ENCODE results near the gene CAMTA1. TPM values are rescaled to one million over a fixed set of nuclear protein-coding genes. Genes with fewer than 3 reads are reported as not detected.

The CAMTA1 gene
- total and polyA plus RNA-seq, 4 donors: 18.0 to 93.5 (median 35.8) TPM

- H3K4me1 ChIP-seq (ENCODE audit: control insufficient read depth in 4 of 4, insufficient read depth in 4 of 4, low read length in 3 of 4): no peaks in the 10 kb centered on the region
- H3K9me3 ChIP-seq (ENCODE audit: control insufficient read depth in 4 of 4, low read length in 3 of 4): no peaks in the 10 kb centered on the region
- DNase-seq (ENCODE audit: low spot score): no peak
- no peaks in the 10 kb centered on the region for H3K36me3 ChIP-seq (ENCODE audit: control insufficient read depth in 4 of 4, insufficient read depth in 3 of 4, low read depth in 1 of 4, low read length in 3 of 4)
- no peak overlapping the region for H3K9ac ChIP-seq (ENCODE audit: low read depth in 1 of 2, low read length in 2 of 2)
- WGBS: 73% methylated on average over 22 of the region's 22 CpGs
- no peaks in the 10 kb centered on the region for H3K27me3 ChIP-seq (ENCODE audit: control insufficient read depth in 4 of 4, insufficient read depth in 4 of 4, low read length in 3 of 4)
- H3K27ac ChIP-seq (ENCODE audit: low read depth in 1 of 2, low read length in 2 of 2): no peak overlapping the region
- TF ChIP-seq CTCF (IDR thresholded peaks at IDR 0.05; ENCODE audit: low read depth, low read length, missing input control): no peak
- TF ChIP-seq NR2F2 (IDR thresholded peaks at IDR 0.05): no peak
- TF ChIP-seq RAD21 (IDR thresholded peaks at IDR 0.05): no peak
- no peak overlapping the region for H3K4me3 ChIP-seq (ENCODE audit: low read depth in 1 of 3, low read length in 3 of 3)
Observed at GRCh38 chr1:7247791-7248548, 462.7 kb downstream of the CAMTA1 start.

GRCh38 chr1:7248549-7249199 is 463.4 kb downstream of the CAMTA1 start:
- Histone ChIP-seq H3K4me1 (ENCODE audit: control insufficient read depth in 4 of 4, insufficient read depth in 4 of 4, low read length in 3 of 4) (no peaks in the 10 kb centered on the region), H3K36me3 (ENCODE audit: control insufficient read depth in 4 of 4, insufficient read depth in 3 of 4, low read depth in 1 of 4, low read length in 3 of 4) (no peaks in the 10 kb centered on the region), H3K9ac (ENCODE audit: low read depth in 1 of 2, low read length in 2 of 2) (no peak overlapping the region), H3K27me3 (ENCODE audit: control insufficient read depth in 4 of 4, insufficient read depth in 4 of 4, low read length in 3 of 4) (no peaks in the 10 kb centered on the region), H3K9me3 (ENCODE audit: control insufficient read depth in 4 of 4, low read length in 3 of 4) (no peaks in the 10 kb centered on the region), H3K27ac (ENCODE audit: low read depth in 1 of 2, low read length in 2 of 2) (no peak overlapping the region), H3K4me3 (ENCODE audit: low read depth in 1 of 3, low read length in 3 of 3) (no peak overlapping the region)
- no peak for DNase-seq (ENCODE audit: low spot score)
- TF ChIP-seq MAX (IDR thresholded peaks at IDR 0.05) (no peak), ZBTB33 (IDR thresholded peaks at IDR 0.05) (no peak), HNF4A (conservative IDR thresholded peaks at IDR 0.05) (no peak), GABPA (IDR thresholded peaks at IDR 0.05 in 1 of 2, conservative IDR thresholded peaks at IDR 0.05 in 1 of 2) (no peak), FOXA1 (IDR thresholded peaks at IDR 0.05) (no peak), CTCF (IDR thresholded peaks at IDR 0.05; ENCODE audit: low read depth, low read length, missing input control) (no peak), FOXA2 (IDR thresholded peaks at IDR 0.05) (no peak), YY1 (IDR thresholded peaks at IDR 0.05) (no peak), RXRA (IDR thresholded peaks at IDR 0.05) (no peak), JUND (IDR thresholded peaks at IDR 0.05) (no peak), ATF3 (IDR thresholded peaks at IDR 0.05) (no peak), HNF4G (IDR thresholded peaks at IDR 0.05) (no peak), REST (IDR thresholded peaks at IDR 0.05) (no peak), EGR1 (IDR thresholded peaks at IDR 0.05; ENCODE audit: low read depth in 2 of 2) (no peak), NR2F2 (IDR thresholded peaks at IDR 0.05) (no peak), TAF1 (conservative IDR thresholded peaks at IDR 0.05) (no peak), RAD21 (IDR thresholded peaks at IDR 0.05) (no peak), SP1 (IDR thresholded peaks at IDR 0.05) (no peak)
- 87% methylated on average over 13 of the region's 13 CpGs for WGBS

Data from liver (tissue), 9 donors.